OCI-LY7 (cell line): ENCODE measurements around the gene ZNF697.

Experiments used
- EZH2phosphoT487 ChIP-seq: fragments of 200-600 bp; sonication (generic); IDR thresholded peaks from 2 replicates; pipeline ENCODE4 v1.6.1; 2018; ENCODE audit warnings: low read depth, borderline replicate concordance, mild to moderate bottlenecking, mixed run types, antibody characterized with exemption, low read length, moderate library complexity, mixed read lengths
- TF ChIP-seq, protein P1 (sequence below): fragments of 200-600 bp; sonication (generic); conservative IDR thresholded peaks from 2 replicates; pipeline ENCODE4 v1.5.1; 2014; ENCODE audit warnings: mild to moderate bottlenecking, antibody characterized with exemption, low read length, moderate library complexity, mixed read lengths

DNA sequence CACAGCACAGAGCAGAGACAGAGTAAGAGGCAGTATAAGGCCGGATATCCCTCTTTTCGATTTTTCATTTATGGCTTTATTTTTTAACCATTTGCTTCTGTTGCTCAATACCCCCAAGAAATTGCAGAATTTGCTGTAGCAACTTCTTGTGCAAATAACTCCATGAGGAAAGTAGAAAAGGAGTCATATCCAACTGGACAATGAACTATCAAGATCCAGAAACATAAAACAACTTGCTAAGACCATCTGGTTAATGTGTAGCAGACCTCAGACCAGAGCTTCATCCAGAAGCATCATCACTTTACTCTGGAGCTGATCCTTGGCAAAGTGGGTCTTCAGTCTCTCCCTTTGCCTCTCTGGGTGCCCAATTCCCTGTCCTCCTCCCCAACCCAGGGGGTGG, 45.9 kb downstream of the ZNF697 start:
- TF ChIP-seq, protein P1, sequence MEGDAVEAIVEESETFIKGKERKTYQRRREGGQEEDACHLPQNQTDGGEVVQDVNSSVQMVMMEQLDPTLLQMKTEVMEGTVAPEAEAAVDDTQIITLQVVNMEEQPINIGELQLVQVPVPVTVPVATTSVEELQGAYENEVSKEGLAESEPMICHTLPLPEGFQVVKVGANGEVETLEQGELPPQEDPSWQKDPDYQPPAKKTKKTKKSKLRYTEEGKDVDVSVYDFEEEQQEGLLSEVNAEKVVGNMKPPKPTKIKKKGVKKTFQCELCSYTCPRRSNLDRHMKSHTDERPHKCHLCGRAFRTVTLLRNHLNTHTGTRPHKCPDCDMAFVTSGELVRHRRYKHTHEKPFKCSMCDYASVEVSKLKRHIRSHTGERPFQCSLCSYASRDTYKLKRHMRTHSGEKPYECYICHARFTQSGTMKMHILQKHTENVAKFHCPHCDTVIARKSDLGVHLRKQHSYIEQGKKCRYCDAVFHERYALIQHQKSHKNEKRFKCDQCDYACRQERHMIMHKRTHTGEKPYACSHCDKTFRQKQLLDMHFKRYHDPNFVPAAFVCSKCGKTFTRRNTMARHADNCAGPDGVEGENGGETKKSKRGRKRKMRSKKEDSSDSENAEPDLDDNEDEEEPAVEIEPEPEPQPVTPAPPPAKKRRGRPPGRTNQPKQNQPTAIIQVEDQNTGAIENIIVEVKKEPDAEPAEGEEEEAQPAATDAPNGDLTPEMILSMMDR = no peak
- TF ChIP-seq EZH2phosphoT487 = no peak
